Choroid plexus epithelial cell (primary cell): ENCODE measurements around the gene TBC1D24.

Experiments
- DNase-seq: peaks from one replicate; pipeline ENCODE4 v3.0.0-alpha.2; 2010; ENCODE audit warnings: low read depth
- H3K4me3 ChIP-seq: 2 replicates; pipeline ENCODE4 v1.5.1; 2011; ENCODE audit warnings: low read depth, mild to moderate bottlenecking, control low read depth, low read length, moderate library complexity
- CTCF ChIP-seq: conservative IDR thresholded peaks from 2 replicates; pipeline ENCODE4 v1.5.1; 2011; ENCODE audit warnings: low read depth, mild to moderate bottlenecking, control low read depth, inconsistent platforms, low read length, moderate library complexity

The TBC1D24 gene

GRCh38 chr16:2499890-2500429 lies 25.0 kb downstream of the TBC1D24 start:
- TF ChIP-seq CTCF: no peak
- no peak for DNase-seq
- H3K4me3 ChIP-seq: no peak overlapping the region

DNA sequence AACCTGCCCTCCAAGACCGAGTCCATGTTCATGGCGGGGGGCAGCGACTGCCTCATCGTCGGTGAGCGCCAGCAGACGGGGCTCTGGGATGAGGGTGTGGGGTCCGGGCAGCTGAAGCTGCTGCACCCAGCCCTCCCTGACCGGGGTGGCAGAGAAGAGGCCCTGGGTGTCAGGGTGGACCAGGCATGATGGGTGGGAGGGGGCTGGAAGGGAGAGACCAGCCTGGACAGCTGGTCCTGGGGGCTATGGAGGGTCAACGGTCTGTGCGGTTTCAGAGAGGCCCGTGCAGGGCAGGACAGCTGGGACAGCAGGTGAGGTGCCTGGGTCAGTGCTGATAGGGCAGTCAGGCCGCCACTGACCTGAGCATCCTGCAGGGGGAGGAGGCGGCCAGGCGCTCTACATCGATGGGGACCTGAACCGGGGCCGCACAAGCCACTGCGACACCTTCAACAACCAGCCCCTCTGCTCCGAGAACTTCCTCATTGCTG lies 25.5 kb downstream of the TBC1D24 start:
- no peak overlapping the region for H3K4me3 ChIP-seq
- peak; percentile 2 for TF ChIP-seq CTCF
- DNase-seq: no peak

DNA sequence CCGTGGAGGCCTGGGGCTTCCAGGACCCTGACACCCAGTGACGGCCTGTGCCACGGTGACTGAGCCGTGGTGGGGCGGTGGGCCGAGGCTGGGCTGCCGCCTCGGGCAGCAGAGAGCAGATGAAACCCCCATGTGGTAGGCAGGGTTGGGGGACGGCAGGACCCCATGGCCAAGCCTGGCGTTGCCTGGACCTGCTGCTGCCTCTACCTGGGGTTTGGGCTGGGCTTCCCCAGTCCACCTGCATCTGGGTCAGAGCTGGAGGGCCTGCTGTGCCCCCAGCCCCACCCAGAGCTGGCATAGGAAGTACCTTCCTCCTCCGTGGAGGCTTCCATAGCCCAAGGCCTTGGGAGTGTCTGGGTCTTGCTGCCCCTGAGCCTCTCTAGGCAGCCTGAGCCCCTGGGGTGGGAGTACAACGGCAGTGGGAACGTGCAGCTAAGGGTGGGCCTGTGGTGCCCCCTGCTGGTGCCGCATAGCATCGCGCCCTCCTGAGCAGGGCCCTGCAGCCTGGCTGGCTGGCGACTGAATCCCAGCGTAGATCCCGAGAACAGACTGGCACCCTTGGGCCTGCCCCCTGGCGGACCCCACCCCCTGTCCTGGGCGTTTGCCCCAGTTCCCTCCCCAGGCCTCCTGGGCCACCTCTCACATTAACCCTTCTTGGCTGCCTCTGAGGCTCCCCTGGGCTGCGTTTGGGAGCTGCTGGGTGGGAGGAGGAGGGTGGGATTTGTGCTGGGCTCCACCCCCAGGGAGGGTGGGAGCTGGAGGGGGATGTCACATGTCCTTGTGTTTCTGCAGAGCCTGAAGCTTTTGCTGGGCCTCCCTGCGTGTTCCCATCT lies 26.2 kb downstream of the TBC1D24 start:
- H3K4me3 ChIP-seq: peak overlapping the region; percentile 57
- peak; percentile 96 for TF ChIP-seq CTCF
- peak; percentile 88 for DNase-seq

- DNase-seq: no peak
- H3K4me3 ChIP-seq: no peak overlapping the region
- TF ChIP-seq CTCF: no peak
Measured at GRCh38 chr16:2501946-2502895, 27.3 kb downstream of the TBC1D24 start.

- no peak for DNase-seq
- no peak for TF ChIP-seq CTCF
- H3K4me3 ChIP-seq: no peak overlapping the region
Measured at GRCh38 chr16:2505695-2506094, 30.8 kb downstream of the TBC1D24 start.

GRCh38 chr16:2507052-2507659 lies 32.2 kb downstream of the TBC1D24 start:
- DNase-seq: no peak
- no peak for TF ChIP-seq CTCF
- no peak overlapping the region for H3K4me3 ChIP-seq
